Ovary (tissue), 3 donors: ENCODE data around the gene PPP1R1C.

Experiments used
- CTCF ChIP-seq, 3 donors: fragments of 450-650 bp in 2 of 3; fragments of 200-600 bp in 1 of 3; IDR thresholded peaks; one replicate each; pipeline versions ENCODE4 v1.5.1 to v1.8.0; 2016 to 2022; ENCODE audit warnings: antibody characterized with exemption in 3 of 3, mild to moderate bottlenecking in 1 of 3
- POLR2A ChIP-seq: fragments of 450-650 bp; IDR thresholded peaks from one replicate; pipeline ENCODE4 v1.6.1; 2017; ENCODE audit warnings: antibody characterized with exemption, mild to moderate bottlenecking, moderate library complexity
- donor health status: DM: no; HTN: no; CAD: no.

DNA sequence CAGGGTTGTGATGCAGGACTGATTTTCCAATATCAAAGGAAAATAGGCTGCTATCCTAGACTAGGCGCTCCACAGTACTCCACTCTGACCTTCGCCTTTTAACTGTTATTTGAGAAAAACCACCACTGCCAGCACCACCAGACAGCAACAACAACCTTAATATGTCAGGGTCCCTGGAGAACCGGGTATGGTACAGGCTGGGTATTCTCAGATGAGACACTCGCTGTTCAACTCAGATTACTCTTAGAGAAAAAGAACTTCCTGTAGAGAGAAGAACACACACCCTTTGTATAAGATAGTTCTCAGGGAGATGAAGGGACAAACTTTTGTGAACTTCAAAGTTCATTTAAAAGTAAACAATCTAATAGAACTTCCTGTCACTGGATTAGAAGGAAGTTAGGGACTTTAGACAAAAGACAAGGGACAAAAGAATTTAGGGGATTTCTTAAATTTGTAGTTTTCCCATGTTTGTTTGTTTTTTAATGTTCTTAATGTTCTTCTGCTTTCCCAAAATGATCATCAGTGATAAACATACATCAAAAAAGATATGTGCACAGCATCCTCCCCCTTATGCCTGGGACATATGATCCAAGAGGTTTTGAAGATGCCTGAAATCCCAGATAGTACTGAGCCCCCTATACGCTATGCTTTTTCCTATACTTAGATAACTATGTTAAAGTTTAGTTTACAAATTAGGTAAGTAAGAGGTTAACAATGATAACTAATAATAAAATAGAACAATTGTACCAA, 41.3 kb upstream of the PPP1R1C start:
- TF ChIP-seq CTCF (IDR thresholded peaks at IDR 0.05) (no peak), POLR2A (no peak)
